PC-3 (cell line): Measurements from ENCODE around the gene PKD1L1. TPM values are rescaled to one million over a fixed set of nuclear protein-coding genes. Genes with fewer than 3 reads are reported as not detected.

ENCODE experiments used
- ATAC-seq: fragments of 200-7000 bp; cut with Tn5 transposase; 2 replicates; pipeline ENCODE4 v1.9.1; 2020; ENCODE audit warnings: mild to moderate bottlenecking, moderate library complexity
- BruUV-seq: library from RNA; stranded (reverse); fragments of 400-500 nt; replicated peaks from 2 replicates; lab custom pipeline; 2021; lab: Mats Ljungman, UMichigan
- CTCF ChIA-PET: fragments of 300-600 bp; sonication (Branson Sonifier 250); formaldehyde crosslinking; loops from one replicate; lab custom pipeline; 2022; ENCODE audit warnings: antibody characterized with exemption; lab: Charles Lee
- POLR2A ChIA-PET: fragments of 300-600 bp; sonication (Branson Sonifier 250); formaldehyde crosslinking; loops from one replicate; lab custom pipeline; 2022; ENCODE audit warnings: antibody characterized with exemption; ENCODE audit not compliant: unreplicated experiment; lab: Charles Lee
- DNase-seq: peaks from one replicate; pipeline ENCODE4 v3.0.0-alpha.2; 2015
- H2AFZ ChIP-seq: fragments of 300-600 bp; sonication (generic); 2 replicates; pipeline ENCODE4 v1.6.0; 2016; ENCODE audit warnings: antibody characterized with exemption, low read length
- H3F3A ChIP-seq: fragments of 300-600 bp; sonication (generic); one replicate; pipeline ENCODE4 v1.6.0; 2017; ENCODE audit warnings: antibody characterized with exemption, low read length, control low read depth, mild to moderate bottlenecking; ENCODE audit not compliant: unreplicated experiment
- H3K27ac ChIP-seq: fragments of 300-600 bp; sonication (generic); 2 replicates; pipeline ENCODE4 v1.5.1; 2016; ENCODE audit warnings: mild to moderate bottlenecking, low read length
- H3K27me3 ChIP-seq: fragments of 300-600 bp; sonication (generic); 2 replicates; pipeline ENCODE4 v1.6.1; 2016; ENCODE audit warnings: low read length, mixed read lengths
- H3K36me3 ChIP-seq: fragments of 300-600 bp; sonication (generic); 2 replicates; pipeline ENCODE4 v1.6.1; 2016; ENCODE audit warnings: low read depth, mixed run types, low read length, mixed read lengths
- H3K4me1 ChIP-seq: fragments of 300-600 bp; sonication (generic); 2 replicates; pipeline ENCODE4 v1.5.1; 2016; ENCODE audit warnings: low read length; ENCODE audit not compliant: insufficient read depth
- H3K4me2 ChIP-seq: fragments of 300-600 bp; sonication (generic); 2 replicates; pipeline ENCODE4 v1.6.0; 2016; ENCODE audit warnings: low read length
- H3K4me3 ChIP-seq: fragments of 300-600 bp; sonication (generic); 2 replicates; pipeline ENCODE4 v1.5.1; 2016; ENCODE audit warnings: mild to moderate bottlenecking, low read length, mixed read lengths
- H3K79me2 ChIP-seq: fragments of 300-600 bp; sonication (generic); 2 replicates; pipeline ENCODE4 v1.6.1; 2017; ENCODE audit warnings: low read length, mixed read lengths
- H3K9ac ChIP-seq: fragments of 300-600 bp; sonication (generic); 2 replicates; pipeline ENCODE4 v1.6.0; 2016; ENCODE audit warnings: mild to moderate bottlenecking, low read length
- H3K9me2 ChIP-seq: fragments of 300-600 bp; sonication (generic); replicated peaks from 2 replicates; pipeline ENCODE4 v1.6.1; 2016; ENCODE audit warnings: mixed run types, low read length, mixed read lengths
- H3K9me3 ChIP-seq: fragments of 300-600 bp; sonication (generic); 2 replicates; pipeline ENCODE4 v1.6.1; 2016; ENCODE audit warnings: low read length, mixed read lengths
- H4K20me1 ChIP-seq: fragments of 300-600 bp; sonication (generic); 2 replicates; pipeline ENCODE4 v1.6.1; 2016; ENCODE audit warnings: low read length, mixed read lengths
- CTCF ChIP-seq: fragments of 300-600 bp; sonication (generic); conservative IDR thresholded peaks from 2 replicates; pipeline ENCODE4 v1.5.1; 2017; ENCODE audit warnings: antibody characterized with exemption, low read depth, mild to moderate bottlenecking, low read length
- EZH2 ChIP-seq: fragments of 300-600 bp; sonication (generic); IDR thresholded peaks from one replicate; pipeline ENCODE4 v1.6.1; 2017; ENCODE audit warnings: antibody characterized with exemption, mild to moderate bottlenecking, low read length; ENCODE audit not compliant: unreplicated experiment
- EZH2phosphoT487 ChIP-seq: fragments of 300-600 bp; sonication (generic); IDR thresholded peaks from 2 replicates; pipeline ENCODE4 v1.6.1; 2018; ENCODE audit warnings: mild to moderate bottlenecking, antibody characterized with exemption, low read length, borderline replicate concordance
- intact Hi-C: fragments of 100-400 bp; cut with micrococcal nuclease; formaldehyde crosslinking; loops from 2 replicates; pipeline ENCODE4 v1.9.0; 2023
- total RNA-seq: library from RNA; depleted of rRNA; stranded (reverse); fragments of >200 nt; gene quantifications from 2 replicates; pipeline ENCODE4 v1.2.3, GENCODE V29; 2014

The PKD1L1 gene
- total RNA-seq, 1 experiment from 2014 or later: 0.04 TPM

DNA sequence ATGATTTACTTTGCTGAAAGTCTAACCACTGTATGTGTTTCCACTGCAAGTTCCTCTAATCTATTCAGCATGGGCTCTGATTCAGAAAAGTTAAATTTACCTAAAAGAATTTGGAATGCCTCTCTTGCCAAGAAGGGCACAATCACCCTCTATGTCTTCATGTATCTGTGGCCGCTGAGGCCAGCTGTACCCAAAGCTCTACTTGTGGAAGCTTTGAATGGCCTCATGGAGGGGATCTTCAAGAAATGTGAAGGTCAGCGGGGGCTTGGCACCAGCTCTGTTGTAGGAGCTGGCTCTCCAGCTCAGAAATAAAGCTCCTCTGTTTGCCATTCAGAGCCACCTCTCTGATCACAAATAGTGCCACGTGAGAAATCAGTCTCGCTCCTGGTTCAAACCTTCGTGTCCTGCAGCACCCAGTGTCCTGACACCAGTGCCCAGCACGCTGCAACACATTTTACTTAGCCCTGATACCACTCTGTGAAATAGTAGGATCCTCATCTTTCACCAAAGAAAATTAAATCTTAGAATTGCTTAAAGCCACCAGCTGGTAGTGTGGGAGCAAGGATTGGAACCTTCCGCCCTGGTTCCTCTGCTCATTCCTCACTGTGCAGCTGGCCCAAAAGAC is 61.1 kb downstream of the PKD1L1 start:
- H3K4me3 ChIP-seq: no peak overlapping the region
- ATAC-seq: no peak
- no peak for DNase-seq
- CTCF ChIA-PET: no interaction called here
- H3K27me3 ChIP-seq: no peaks in the 10 kb centered on the region
- no peak overlapping the region for H3K4me2 ChIP-seq
- H2AFZ ChIP-seq: no peak overlapping the region
- intact Hi-C loops: no loop called here
- no peaks in the 10 kb centered on the region for H3K36me3 ChIP-seq
- H3K27ac ChIP-seq: no peak overlapping the region
- H3K4me1 ChIP-seq: no peaks in the 10 kb centered on the region
- POLR2A ChIA-PET: no interaction called here
- no peaks in the 10 kb centered on the region for H4K20me1 ChIP-seq
- BruUV-seq: no TSS peak
- no peaks in the 10 kb centered on the region for H3K9me3 ChIP-seq
- no peak for TF ChIP-seq EZH2phosphoT487
- no peaks in the 10 kb centered on the region for H3K79me2 ChIP-seq
- H3K9me2 ChIP-seq: no peaks in the 10 kb centered on the region
- H3K9ac ChIP-seq: no peak overlapping the region
- no peaks in the 10 kb centered on the region for H3F3A ChIP-seq

DNA sequence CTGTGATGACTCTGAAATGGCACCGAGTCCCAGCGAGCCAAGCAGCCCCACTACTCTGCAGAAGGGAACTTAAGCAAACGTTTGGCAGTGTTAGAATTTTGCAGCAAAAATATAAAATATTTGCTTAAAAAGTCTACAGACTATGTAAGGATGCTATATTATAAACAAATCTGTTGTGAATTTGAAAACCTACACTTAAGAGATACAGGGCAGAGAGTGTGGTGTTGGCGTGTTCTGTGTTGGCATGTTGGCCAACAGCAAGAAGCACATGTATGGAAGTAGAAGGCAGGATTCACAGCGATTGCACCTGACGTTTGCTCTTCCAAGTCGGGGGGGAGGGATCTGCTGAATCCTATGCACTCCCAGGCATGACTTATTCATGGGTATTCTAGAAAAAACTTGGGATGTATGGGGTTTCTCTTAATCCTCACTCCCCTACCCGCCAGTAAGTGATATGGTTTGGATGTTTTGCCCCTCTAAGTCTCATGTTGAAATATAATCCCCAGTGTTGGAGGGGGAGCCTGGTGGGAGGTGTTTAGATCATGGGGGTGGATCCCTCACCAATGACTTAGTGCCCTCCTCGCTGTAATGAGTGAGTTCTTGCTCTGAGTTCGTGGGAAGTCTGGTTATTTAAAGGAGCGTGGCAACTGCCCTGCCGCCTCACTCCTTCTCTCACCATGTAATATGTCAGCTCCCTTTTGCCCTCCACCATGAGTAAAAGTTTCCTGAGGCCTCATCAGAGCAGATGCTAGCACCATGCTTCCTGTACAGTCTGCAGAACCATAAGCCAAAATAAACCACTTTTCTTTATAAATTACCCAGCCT is 62.1 kb downstream of the PKD1L1 start:
- Histone ChIP-seq H3K9me2 (no peaks in the 10 kb centered on the region), H3K27me3 (no peaks in the 10 kb centered on the region), H4K20me1 (no peaks in the 10 kb centered on the region), H3K9ac (no peak overlapping the region), H3K4me3 (no peak overlapping the region), H2AFZ (no peak overlapping the region), H3K36me3 (no peaks in the 10 kb centered on the region), H3K4me2 (no peak overlapping the region), H3K9me3 (no peaks in the 10 kb centered on the region), H3K27ac (no peak overlapping the region), H3F3A (no peaks in the 10 kb centered on the region), H3K79me2 (no peaks in the 10 kb centered on the region), H3K4me1 (no peaks in the 10 kb centered on the region)
- DNase-seq: no peak
- intact Hi-C loops: no loop called here
- ChIA-PET POLR2A (no interaction called here), CTCF (no interaction called here)
- TF ChIP-seq EZH2: no peak
- TF ChIP-seq CTCF: no peak
- no peak for TF ChIP-seq EZH2phosphoT487
- ATAC-seq: no peak
- no TSS peak for BruUV-seq

GRCh38 chr7:47885309-47885986 is 62.8 kb downstream of the PKD1L1 start:
- intact Hi-C loops: no loop called here
- DNase-seq (no peak), ATAC-seq (no peak)
- BruUV-seq: no TSS peak
- Histone ChIP-seq H3F3A (no peaks in the 10 kb centered on the region), H3K9ac (no peak overlapping the region), H3K36me3 (no peaks in the 10 kb centered on the region), H3K27me3 (no peaks in the 10 kb centered on the region), H3K9me3 (no peaks in the 10 kb centered on the region), H3K4me3 (no peak overlapping the region), H3K27ac (no peak overlapping the region), H3K9me2 (no peaks in the 10 kb centered on the region), H2AFZ (no peak overlapping the region), H3K79me2 (no peaks in the 10 kb centered on the region), H3K4me1 (no peaks in the 10 kb centered on the region), H3K4me2 (no peak overlapping the region), H4K20me1 (no peaks in the 10 kb centered on the region)
- POLR2A ChIA-PET: no interaction called here
- TF ChIP-seq EZH2phosphoT487: no peak
- no peak for TF ChIP-seq CTCF
- CTCF ChIA-PET: no interaction called here
